Activated naive CD4-positive, alpha-beta T cell treated with Interleukin-2 at 50 U/mL for 16 hours (primary cell): Measurements from ENCODE around the gene PPP1R27.

Experiments used
- DNase-seq: peaks from one replicate; pipeline ENCODE4 v3.0.0-alpha.2; 2020

Gene PPP1R27

GRCh38 chr17:81819708-81820107, 15.1 kb downstream of the PPP1R27 start:
- no peak for DNase-seq

- DNase-seq = no peak
Observed at GRCh38 chr17:81817758-81818147, 17.1 kb downstream of the PPP1R27 start.

- no peak for DNase-seq
Observed at GRCh38 chr17:81815646-81815986, 19.2 kb downstream of the PPP1R27 start.

GRCh38 chr17:81814748-81815645, 19.9 kb downstream of the PPP1R27 start:
- DNase-seq = no peak

- DNase-seq = no peak
Observed at GRCh38 chr17:81813861-81814683, 20.8 kb downstream of the PPP1R27 start.

- no peak for DNase-seq
Observed at GRCh38 chr17:81813371-81813684, 21.5 kb downstream of the PPP1R27 start.

GRCh38 chr17:81812571-81813370, 22.1 kb downstream of the PPP1R27 start:
- DNase-seq = no peak

- no peak for DNase-seq
Observed at GRCh38 chr17:81811705-81812570, 22.9 kb downstream of the PPP1R27 start.

- DNase-seq = no peak
Observed at GRCh38 chr17:81810892-81811704, 23.8 kb downstream of the PPP1R27 start.

GRCh38 chr17:81810476-81810875, 24.4 kb downstream of the PPP1R27 start:
- DNase-seq = no peak

GRCh38 chr17:81809556-81809998, 25.3 kb downstream of the PPP1R27 start:
- DNase-seq = no peak

GRCh38 chr17:81808778-81809555, 25.9 kb downstream of the PPP1R27 start:
- DNase-seq = peak; percentile 8

GRCh38 chr17:81807839-81808238, 27.0 kb downstream of the PPP1R27 start:
- DNase-seq = no peak

GRCh38 chr17:81807210-81807719, 27.6 kb downstream of the PPP1R27 start:
- no peak for DNase-seq

GRCh38 chr17:81806461-81807209, 28.2 kb downstream of the PPP1R27 start:
- no peak for DNase-seq

- no peak for DNase-seq
Observed at GRCh38 chr17:81805707-81806460, 29.0 kb downstream of the PPP1R27 start.

GRCh38 chr17:81804559-81805399, 30.1 kb downstream of the PPP1R27 start:
- no peak for DNase-seq
